ENCODE measurements around the gene CCDC9B.

Gene CCDC9B

DNA sequence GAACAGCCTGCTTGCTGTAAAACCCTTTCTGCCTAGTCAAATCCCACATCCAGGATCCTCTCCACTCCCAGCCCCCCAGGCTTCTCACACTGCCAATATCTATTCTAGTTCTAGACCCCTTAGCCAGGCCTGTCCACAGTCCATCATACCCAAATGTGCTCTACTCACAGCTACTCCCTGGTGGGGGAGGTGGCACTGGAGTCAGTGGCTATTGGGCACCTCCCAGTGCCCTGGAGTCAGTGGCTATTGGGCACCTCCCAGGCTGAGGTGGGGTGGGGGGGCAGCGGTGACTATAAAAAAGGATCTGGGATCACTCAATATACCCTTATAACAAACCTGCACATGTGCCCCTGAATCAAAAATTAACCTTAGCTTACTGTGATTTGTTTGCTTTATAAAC is 16.5 kb upstream of the CCDC9B start:
- no peaks in the 10 kb centered on the region for H3F3A ChIP-seq (ENCODE audit: control insufficient read depth, insufficient read depth)
- peak overlapping the region; percentile 75 for H3K4me3 ChIP-seq (ENCODE audit: low read length)
- peaks cover 8% of the 10 kb centered on the region; the same call in 1 of the 2 replicates for H3K27me3 ChIP-seq (ENCODE audit: control insufficient read depth, low read length)
- H3K27ac ChIP-seq (ENCODE audit: low read depth, low read length), result no peak overlapping the region
- no peaks in the 10 kb centered on the region for H4K20me1 ChIP-seq (ENCODE audit: control insufficient read depth, insufficient read depth, low read depth, low read length)
- no peaks in the 10 kb centered on the region for H3K9me3 ChIP-seq (ENCODE audit: control insufficient read depth, insufficient read depth, low read length)
- peaks cover 12% of the 10 kb centered on the region for H3K4me1 ChIP-seq (ENCODE audit: control insufficient read depth, low read length)
- H3K9me2 ChIP-seq (replicated peaks; ENCODE audit: control insufficient read depth, low read length), result no peaks in the 10 kb centered on the region
- no peaks in the 10 kb centered on the region for H3K36me3 ChIP-seq (ENCODE audit: control insufficient read depth, low read length)
- peak overlapping the region; percentile 83 for H3K4me2 ChIP-seq (ENCODE audit: low read length)
- no peaks in the 10 kb centered on the region for H3K79me2 ChIP-seq (ENCODE audit: control insufficient read depth, low read length)
- no peak for TF ChIP-seq EZH2phosphoT487 (IDR thresholded peaks at IDR 0.05; ENCODE audit: borderline replicate concordance, low read length)
- TF ChIP-seq, protein P1, sequence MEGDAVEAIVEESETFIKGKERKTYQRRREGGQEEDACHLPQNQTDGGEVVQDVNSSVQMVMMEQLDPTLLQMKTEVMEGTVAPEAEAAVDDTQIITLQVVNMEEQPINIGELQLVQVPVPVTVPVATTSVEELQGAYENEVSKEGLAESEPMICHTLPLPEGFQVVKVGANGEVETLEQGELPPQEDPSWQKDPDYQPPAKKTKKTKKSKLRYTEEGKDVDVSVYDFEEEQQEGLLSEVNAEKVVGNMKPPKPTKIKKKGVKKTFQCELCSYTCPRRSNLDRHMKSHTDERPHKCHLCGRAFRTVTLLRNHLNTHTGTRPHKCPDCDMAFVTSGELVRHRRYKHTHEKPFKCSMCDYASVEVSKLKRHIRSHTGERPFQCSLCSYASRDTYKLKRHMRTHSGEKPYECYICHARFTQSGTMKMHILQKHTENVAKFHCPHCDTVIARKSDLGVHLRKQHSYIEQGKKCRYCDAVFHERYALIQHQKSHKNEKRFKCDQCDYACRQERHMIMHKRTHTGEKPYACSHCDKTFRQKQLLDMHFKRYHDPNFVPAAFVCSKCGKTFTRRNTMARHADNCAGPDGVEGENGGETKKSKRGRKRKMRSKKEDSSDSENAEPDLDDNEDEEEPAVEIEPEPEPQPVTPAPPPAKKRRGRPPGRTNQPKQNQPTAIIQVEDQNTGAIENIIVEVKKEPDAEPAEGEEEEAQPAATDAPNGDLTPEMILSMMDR (IDR thresholded peaks at IDR 0.05; ENCODE audit: low read depth, low read length, poor library complexity, severe bottlenecking), result no peak

DNA sequence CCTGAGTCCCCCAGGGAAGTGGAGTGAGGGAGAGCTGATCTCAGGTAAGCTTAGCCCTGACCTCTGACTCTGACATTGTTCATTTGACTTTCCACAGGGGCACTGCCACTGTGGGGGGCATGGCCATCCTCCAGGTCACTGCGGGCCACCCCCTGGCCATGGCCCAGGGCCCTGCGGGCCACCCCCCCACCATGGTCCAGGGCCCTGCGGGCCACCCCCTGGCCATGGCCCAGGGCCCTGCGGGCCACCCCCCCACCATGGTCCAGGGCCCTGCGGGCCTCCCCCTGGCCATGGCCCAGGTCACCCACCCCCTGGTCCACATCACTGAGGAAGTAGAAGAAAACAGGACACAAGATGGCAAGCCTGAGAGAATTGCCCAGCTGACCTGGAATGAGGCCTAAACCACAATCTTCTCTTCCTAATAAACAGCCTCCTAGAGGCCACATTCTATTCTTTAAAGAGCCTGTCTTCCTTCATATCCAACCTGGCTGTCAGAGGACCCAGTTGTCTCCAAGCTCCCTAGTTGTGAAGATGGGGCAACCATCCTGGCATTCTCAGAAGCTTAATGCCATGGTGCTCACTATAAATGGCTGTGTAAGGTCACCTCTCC is 15.3 kb upstream of the CCDC9B start:
- Histone ChIP-seq H3K4me3 (ENCODE audit: low read length) (no peak overlapping the region), H3K4me1 (ENCODE audit: control insufficient read depth, low read length) (peaks cover 12% of the 10 kb centered on the region), H3K27me3 (ENCODE audit: control insufficient read depth, low read length) (peaks cover 8% of the 10 kb centered on the region; the same call in 1 of the 2 replicates), H3K36me3 (ENCODE audit: control insufficient read depth, low read length) (no peaks in the 10 kb centered on the region), H3K27ac (ENCODE audit: low read depth, low read length) (no peak overlapping the region), H3K4me2 (ENCODE audit: low read length) (no peak overlapping the region), H4K20me1 (ENCODE audit: control insufficient read depth, insufficient read depth, low read depth, low read length) (no peaks in the 10 kb centered on the region), H3F3A (ENCODE audit: control insufficient read depth, insufficient read depth) (no peaks in the 10 kb centered on the region), H3K79me2 (ENCODE audit: control insufficient read depth, low read length) (no peaks in the 10 kb centered on the region), H3K9me3 (ENCODE audit: control insufficient read depth, insufficient read depth, low read length) (no peaks in the 10 kb centered on the region), H3K9me2 (replicated peaks; ENCODE audit: control insufficient read depth, low read length) (no peaks in the 10 kb centered on the region)
- TF ChIP-seq, protein P1 (IDR thresholded peaks at IDR 0.05; ENCODE audit: low read depth, low read length, poor library complexity, severe bottlenecking), result no peak
- no peak for TF ChIP-seq EZH2phosphoT487 (IDR thresholded peaks at IDR 0.05; ENCODE audit: borderline replicate concordance, low read length)

- H3K9me3 ChIP-seq (ENCODE audit: control insufficient read depth, insufficient read depth, low read length), result no peaks in the 10 kb centered on the region
- H3K9me2 ChIP-seq (replicated peaks; ENCODE audit: control insufficient read depth, low read length), result no peaks in the 10 kb centered on the region
- H3K27ac ChIP-seq (ENCODE audit: low read depth, low read length), result no peak overlapping the region
- H3F3A ChIP-seq (ENCODE audit: control insufficient read depth, insufficient read depth), result no peaks in the 10 kb centered on the region
- H3K36me3 ChIP-seq (ENCODE audit: control insufficient read depth, low read length), result no peaks in the 10 kb centered on the region
- H3K4me3 ChIP-seq (ENCODE audit: low read length), result no peak overlapping the region
- H3K4me1 ChIP-seq (ENCODE audit: control insufficient read depth, low read length), result peaks cover 12% of the 10 kb centered on the region
- TF ChIP-seq, protein P1 (IDR thresholded peaks at IDR 0.05; ENCODE audit: low read depth, low read length, poor library complexity, severe bottlenecking), result peak; percentile 54
- no peak for TF ChIP-seq EZH2phosphoT487 (IDR thresholded peaks at IDR 0.05; ENCODE audit: borderline replicate concordance, low read length)
- H3K27me3 ChIP-seq (ENCODE audit: control insufficient read depth, low read length), result peaks cover 8% of the 10 kb centered on the region; the same call in 1 of the 2 replicates
- H3K79me2 ChIP-seq (ENCODE audit: control insufficient read depth, low read length), result no peaks in the 10 kb centered on the region
- no peaks in the 10 kb centered on the region for H4K20me1 ChIP-seq (ENCODE audit: control insufficient read depth, insufficient read depth, low read depth, low read length)
- H3K4me2 ChIP-seq (ENCODE audit: low read length), result no peak overlapping the region
Measured at GRCh38 chr15:40354408-40355171, 13.9 kb upstream of the CCDC9B start.
